Esophagus squamous epithelium (tissue), 4 donors: ENCODE data around the gene MCTP2.

ENCODE experiments used
- POLR2A ChIP-seq, 4 donors: fragments of 450-650 bp; IDR thresholded peaks; one replicate each; pipeline ENCODE4 v1.6.1; 2017; ENCODE audit warnings: antibody characterized with exemption in 4 of 4, mild to moderate bottlenecking in 4 of 4, moderate library complexity in 3 of 4
- TF ChIP-seq, protein P1 (sequence below), 6 experiments: fragments of 450-650 bp in 4 of 6; fragments of 200-600 bp in 2 of 6; sonication (generic) in 2 of 6; IDR thresholded peaks; one replicate each; pipeline ENCODE4 v1.5.1; 2016 to 2019; ENCODE audit warnings: antibody characterized with exemption in 6 of 6, mild to moderate bottlenecking in 4 of 6, moderate library complexity in 4 of 6

DNA sequence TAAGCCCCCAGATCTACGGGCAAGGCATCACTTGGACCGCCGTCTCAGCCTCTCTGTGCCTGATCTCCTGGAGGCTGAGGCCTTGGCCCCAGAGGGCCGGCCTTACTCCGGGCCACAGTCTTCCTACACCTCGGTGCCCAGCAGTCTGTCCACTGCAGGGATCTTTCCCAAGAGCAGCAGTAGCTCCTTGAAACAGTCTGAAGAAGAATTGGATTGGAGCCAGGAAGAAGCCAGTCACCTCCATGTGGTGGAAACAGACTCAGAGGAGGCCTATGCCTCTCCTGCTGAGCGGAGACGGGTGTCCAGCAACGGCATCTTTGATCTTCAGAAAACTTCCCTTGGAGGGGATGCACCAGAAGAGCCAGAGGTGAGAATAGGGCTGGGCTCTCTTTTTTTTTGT lies 67.0 kb downstream of the MCTP2 start:
- TF ChIP-seq, protein P1, sequence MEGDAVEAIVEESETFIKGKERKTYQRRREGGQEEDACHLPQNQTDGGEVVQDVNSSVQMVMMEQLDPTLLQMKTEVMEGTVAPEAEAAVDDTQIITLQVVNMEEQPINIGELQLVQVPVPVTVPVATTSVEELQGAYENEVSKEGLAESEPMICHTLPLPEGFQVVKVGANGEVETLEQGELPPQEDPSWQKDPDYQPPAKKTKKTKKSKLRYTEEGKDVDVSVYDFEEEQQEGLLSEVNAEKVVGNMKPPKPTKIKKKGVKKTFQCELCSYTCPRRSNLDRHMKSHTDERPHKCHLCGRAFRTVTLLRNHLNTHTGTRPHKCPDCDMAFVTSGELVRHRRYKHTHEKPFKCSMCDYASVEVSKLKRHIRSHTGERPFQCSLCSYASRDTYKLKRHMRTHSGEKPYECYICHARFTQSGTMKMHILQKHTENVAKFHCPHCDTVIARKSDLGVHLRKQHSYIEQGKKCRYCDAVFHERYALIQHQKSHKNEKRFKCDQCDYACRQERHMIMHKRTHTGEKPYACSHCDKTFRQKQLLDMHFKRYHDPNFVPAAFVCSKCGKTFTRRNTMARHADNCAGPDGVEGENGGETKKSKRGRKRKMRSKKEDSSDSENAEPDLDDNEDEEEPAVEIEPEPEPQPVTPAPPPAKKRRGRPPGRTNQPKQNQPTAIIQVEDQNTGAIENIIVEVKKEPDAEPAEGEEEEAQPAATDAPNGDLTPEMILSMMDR (IDR thresholded peaks at IDR 0.05) = no peak
- no peak for TF ChIP-seq POLR2A (IDR thresholded peaks at IDR 0.05)
